Activated CD4-positive, alpha-beta T cell treated with anti-CD3 and anti-CD28 coated beads, Interleukin-2, amount 10 ng/mL, durations not matched to agents 7 days and 5 days (primary cell): ENCODE measurements around the gene TMEM91. TPM values are rescaled to one million over a fixed set of nuclear protein-coding genes. Genes with fewer than 3 reads are reported as not detected.

Experiments
- CTCF ChIA-PET: fragments of 350-600 bp; sonication (Branson Sonifier 250); formaldehyde crosslinking; loops from one replicate; lab custom pipeline; 2021; ENCODE audit warnings: antibody characterized with exemption; lab: Charles Lee
- POLR2A ChIA-PET: fragments of 350-600 bp; sonication (Branson Sonifier 250); formaldehyde crosslinking; loops from one replicate; lab custom pipeline; 2021; ENCODE audit warnings: antibody characterized with exemption; lab: Charles Lee
- DNase-seq: peaks from one replicate; pipeline ENCODE4 v3.0.0-alpha.2; 2020
- H3K27ac Mint-ChIP-seq: one replicate; pipeline ENCODE4 v1.8.0; 2021; ENCODE audit warnings: mild to moderate bottlenecking, moderate library complexity, mixed read lengths
- H3K27me3 Mint-ChIP-seq: one replicate; pipeline ENCODE4 v1.8.0; 2021; ENCODE audit warnings: mixed read lengths
- H3K36me3 Mint-ChIP-seq: one replicate; pipeline ENCODE4 v1.8.0; 2021; ENCODE audit warnings: low read depth, mixed read lengths
- H3K4me1 Mint-ChIP-seq: one replicate; pipeline ENCODE4 v1.8.0; 2021; ENCODE audit warnings: mixed read lengths
- H3K4me3 Mint-ChIP-seq: one replicate; pipeline ENCODE4 v1.8.0; 2021; ENCODE audit warnings: mild to moderate bottlenecking, moderate library complexity, mixed read lengths
- H3K9me3 Mint-ChIP-seq: one replicate; pipeline ENCODE4 v1.8.0; 2021; ENCODE audit warnings: mixed read lengths
- total RNA-seq, 2 experiments: library from RNA; stranded (reverse); gene quantifications; one replicate each; pipeline ENCODE4 v1.2.3, GENCODE V29; 2021

Gene TMEM91
- total RNA-seq, 2 experiments from 2014 or later = 5.4 to 5.6 TPM

DNA sequence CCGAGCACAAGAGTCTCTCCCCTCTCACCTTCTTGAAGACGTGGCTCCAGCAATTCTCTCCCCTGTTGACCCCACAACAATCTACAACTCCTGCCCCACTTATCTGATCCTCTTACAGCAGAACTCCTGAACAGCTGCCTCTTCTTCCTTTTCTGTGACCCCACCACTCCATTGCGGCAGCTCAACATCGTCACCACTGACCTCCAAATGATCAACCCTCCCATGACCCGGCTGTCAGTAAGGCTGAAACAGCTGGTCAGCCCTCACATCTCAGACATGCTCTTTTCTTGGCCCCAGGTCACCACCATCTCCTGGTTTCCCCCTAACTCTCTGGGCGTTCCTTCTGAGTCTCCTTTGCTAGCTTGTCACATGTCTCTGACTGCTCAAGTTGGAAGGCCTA is 19.0 kb downstream of the TMEM91 start:
- Mint-ChIP-seq H3K27ac (peak overlapping the region; percentile 75), H3K4me1 (peaks cover 31% of the 10 kb centered on the region), H3K9me3 (no peaks in the 10 kb centered on the region), H3K27me3 (no peaks in the 10 kb centered on the region), H3K36me3 (peaks cover 4% of the 10 kb centered on the region), H3K4me3 (peak overlapping the region; percentile 99)
- ChIA-PET POLR2A (no interaction called here), CTCF (interaction anchor here (0.9 kb wide), 1 partner anchor 32 kb away, joined by 3 read pairs; the partner anchor contains the start of gene B9D2)
- DNase-seq = no peak

DNA sequence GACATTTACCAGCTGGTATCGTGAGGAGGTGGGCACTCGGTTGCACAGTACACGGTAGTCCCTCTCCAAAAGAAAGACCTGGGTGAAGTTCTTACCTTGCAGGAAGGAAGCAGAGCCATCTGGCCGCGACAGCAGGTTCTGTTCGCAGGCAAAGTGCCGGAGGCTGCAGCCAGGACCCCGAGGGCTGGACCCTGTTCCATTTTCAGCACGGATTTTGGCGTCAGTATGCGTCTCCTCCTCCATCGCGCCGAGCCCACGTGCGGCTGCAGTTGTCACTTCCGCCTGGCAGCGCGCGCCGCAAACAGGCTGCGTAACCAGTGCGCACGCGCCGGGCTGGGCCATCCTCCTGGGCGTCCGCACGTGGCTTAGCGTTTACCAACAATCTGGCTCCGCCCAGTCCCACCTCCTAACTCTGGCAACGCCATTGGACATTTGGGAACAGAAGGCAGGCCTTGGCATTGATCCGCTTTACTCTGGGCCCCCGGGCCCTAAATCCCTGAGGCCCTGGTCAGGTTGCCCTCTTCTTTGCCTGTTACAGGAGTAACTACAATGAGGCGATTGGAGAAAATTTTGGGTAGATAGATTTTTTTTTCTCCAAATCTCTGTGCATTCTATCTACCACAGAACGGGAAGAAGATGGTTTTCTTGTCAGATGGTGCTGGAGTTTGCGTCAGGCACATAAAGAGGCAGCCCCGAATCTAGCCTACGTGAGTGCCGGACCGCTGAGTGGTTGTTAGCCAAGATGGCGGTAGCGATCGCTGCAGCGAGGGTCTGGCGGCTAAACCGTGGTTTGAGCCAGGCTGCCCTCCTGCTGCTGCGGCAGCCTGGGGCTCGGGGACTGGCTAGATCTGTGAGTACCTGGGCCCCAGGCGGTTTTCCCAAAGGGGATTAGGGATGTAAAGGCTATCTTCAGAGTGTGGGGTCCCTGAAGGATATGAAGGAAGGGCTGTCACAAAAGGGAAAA is 21.0 kb downstream of the TMEM91 start, which contains the start of the genes BCKDHA and EXOSC5:
TSS of gene BCKDHA (plus strand) at position 733 of the 964 bp plus-strand sequence. CDS start at position 743, 10 bp downstream.
TSS of gene EXOSC5 (minus strand) at position 274 of the 964 bp plus-strand sequence. CDS start at position 243, 31 bp downstream.
- peak within 1 kb of the TSS; percentile 100 for H3K27ac Mint-ChIP-seq
- POLR2A ChIA-PET = interaction anchor here (0.8 kb wide), 1 partner anchor 33 kb away, joined by 4 read pairs; the partner anchor contains the start of gene B9D2
- H3K9me3 Mint-ChIP-seq = no peaks in the 10 kb centered on the region

DNA sequence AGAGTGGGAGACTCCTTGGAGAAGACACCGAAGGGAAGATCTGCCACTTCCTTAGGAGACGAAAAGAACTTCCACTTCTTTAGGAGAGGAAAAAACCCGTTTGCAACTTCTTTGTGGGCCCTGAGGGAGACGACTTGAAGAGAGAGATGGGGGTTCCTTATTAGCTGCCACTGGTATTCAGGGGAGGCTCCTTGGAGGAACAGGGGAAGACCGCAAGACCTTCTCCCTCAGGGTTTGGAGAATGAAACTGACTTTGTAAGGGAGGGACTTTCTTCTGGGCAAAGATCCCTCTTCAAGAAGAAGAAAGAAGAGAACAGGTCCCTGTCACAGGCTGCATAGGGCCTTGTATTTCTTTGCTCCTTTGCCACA is 21.7 kb downstream of the TMEM91 start:
- POLR2A ChIA-PET = interaction anchor here (0.8 kb wide), 1 partner anchor 34 kb away, joined by 4 read pairs; the partner anchor contains the start of gene B9D2
- no peaks in the 10 kb centered on the region for H3K9me3 Mint-ChIP-seq
- H3K4me1 Mint-ChIP-seq = peaks cover 31% of the 10 kb centered on the region
- DNase-seq = no peak
- no peaks in the 10 kb centered on the region for H3K36me3 Mint-ChIP-seq
- CTCF ChIA-PET = interaction anchor here (1.0 kb wide), 1 partner anchor 26 kb away, joined by 3 read pairs; no protein-coding TSS in a partner anchor
- H3K27me3 Mint-ChIP-seq = no peaks in the 10 kb centered on the region
- H3K27ac Mint-ChIP-seq = peak overlapping the region; percentile 100
- peak overlapping the region; percentile 99 for H3K4me3 Mint-ChIP-seq

More for the DNA sequence above, 21.0 kb downstream of the TMEM91 start, which contains the start of the genes BCKDHA and EXOSC5:
- CTCF ChIA-PET = no interaction called here
- Mint-ChIP-seq H3K27me3 (no peaks in the 10 kb centered on the region), H3K4me1 (peaks cover 31% of the 10 kb centered on the region), H3K36me3 (no peaks in the 10 kb centered on the region), H3K4me3 (peak within 1 kb of the TSS; percentile 99)
- peak; percentile 100 for DNase-seq

DNA sequence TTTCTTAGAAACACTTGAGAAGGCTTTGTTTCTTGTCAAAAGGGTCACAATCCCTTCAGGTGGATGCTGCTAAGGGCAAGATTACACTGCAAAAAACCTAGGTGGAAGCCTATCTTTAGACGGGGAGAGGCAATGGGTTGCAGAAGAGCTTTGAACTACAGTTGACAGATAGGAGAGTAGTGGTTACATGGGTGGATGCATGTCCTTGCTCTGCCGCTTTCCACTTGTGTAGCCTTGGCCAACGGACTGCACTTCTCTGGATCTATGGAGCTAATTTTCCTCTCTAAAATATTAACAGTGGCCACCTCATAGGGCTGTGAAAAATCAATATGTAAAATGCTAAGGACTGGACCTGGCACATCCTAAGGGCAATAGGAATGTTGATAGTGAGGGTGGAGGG is 22.3 kb downstream of the TMEM91 start:
- ChIA-PET POLR2A (interaction anchor here (0.8 kb wide), 1 partner anchor 34 kb away, joined by 4 read pairs; the partner anchor contains the start of gene B9D2), CTCF (interaction anchor here (0.8 to 1.0 kb wide), 2 partner anchors 9 to 26 kb away, joined by 3 to 4 read pairs; no protein-coding TSS in a partner anchor)
- H3K4me1 Mint-ChIP-seq = peaks cover 31% of the 10 kb centered on the region
- H3K4me3 Mint-ChIP-seq = peak overlapping the region; percentile 99
- DNase-seq = no peak
- H3K27me3 Mint-ChIP-seq = no peaks in the 10 kb centered on the region
- no peaks in the 10 kb centered on the region for H3K9me3 Mint-ChIP-seq
- peak overlapping the region; percentile 100 for H3K27ac Mint-ChIP-seq
- H3K36me3 Mint-ChIP-seq = no peaks in the 10 kb centered on the region

DNA sequence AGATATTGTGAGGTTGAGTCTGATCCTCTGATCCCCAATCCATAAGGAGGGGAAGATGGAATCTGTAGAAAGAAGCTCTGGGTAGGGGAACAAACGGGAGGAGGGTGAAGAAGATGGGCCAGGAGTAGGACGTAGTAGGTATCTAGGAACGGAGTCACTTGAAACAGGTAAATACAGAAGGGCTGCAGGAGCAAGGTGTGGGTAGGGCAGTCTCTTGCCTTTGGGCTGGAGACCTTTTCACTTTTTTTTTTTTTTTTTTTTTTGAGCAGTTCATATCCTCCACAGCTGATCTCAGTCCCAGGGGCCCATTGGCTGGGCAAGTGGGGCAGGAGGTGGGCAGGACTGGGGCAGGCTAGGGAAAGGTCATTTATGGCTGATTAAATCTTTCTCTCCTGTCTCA is 22.8 kb downstream of the TMEM91 start:
- peak overlapping the region; percentile 100 for H3K27ac Mint-ChIP-seq
- no peaks in the 10 kb centered on the region for H3K36me3 Mint-ChIP-seq
- H3K27me3 Mint-ChIP-seq = no peaks in the 10 kb centered on the region
- peak overlapping the region; percentile 99 for H3K4me3 Mint-ChIP-seq
- DNase-seq = no peak
- CTCF ChIA-PET = interaction anchor here (0.6 to 1.0 kb wide), 3 partner anchors 9 to 31 kb away, joined by 3 to 4 read pairs (median 3); no protein-coding TSS in a partner anchor
- no peaks in the 10 kb centered on the region for H3K9me3 Mint-ChIP-seq
- POLR2A ChIA-PET = no interaction called here
- peaks cover 31% of the 10 kb centered on the region for H3K4me1 Mint-ChIP-seq

DNA sequence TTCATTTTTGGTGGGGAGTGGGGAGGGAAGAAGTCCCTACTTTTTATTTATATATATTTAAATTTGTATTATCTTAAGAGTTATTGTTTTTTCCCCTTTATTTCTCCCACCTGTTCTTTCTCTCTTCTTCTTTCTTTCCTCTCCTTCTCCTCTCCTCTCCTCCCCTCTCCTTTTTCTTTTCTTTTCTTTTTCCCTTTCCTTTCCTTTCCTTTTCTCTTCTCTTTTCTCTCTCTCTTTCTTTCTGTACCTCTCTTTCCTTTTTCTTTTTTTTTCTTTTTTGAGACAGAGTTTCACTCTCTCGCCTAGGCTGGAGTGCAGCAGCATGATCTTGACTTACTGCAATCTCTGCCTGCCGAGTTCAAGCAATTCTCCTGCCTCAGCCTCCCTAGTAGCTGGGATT is 23.2 kb downstream of the TMEM91 start:
- POLR2A ChIA-PET = no interaction called here
- Mint-ChIP-seq H3K27me3 (no peaks in the 10 kb centered on the region), H3K4me1 (peaks cover 31% of the 10 kb centered on the region), H3K36me3 (no peaks in the 10 kb centered on the region), H3K4me3 (peak overlapping the region; percentile 36), H3K9me3 (no peaks in the 10 kb centered on the region), H3K27ac (peak overlapping the region; percentile 13)
- CTCF ChIA-PET = interaction anchor here (0.6 kb wide), 1 partner anchor 31 kb away, joined by 3 read pairs; no protein-coding TSS in a partner anchor
- no peak for DNase-seq

DNA sequence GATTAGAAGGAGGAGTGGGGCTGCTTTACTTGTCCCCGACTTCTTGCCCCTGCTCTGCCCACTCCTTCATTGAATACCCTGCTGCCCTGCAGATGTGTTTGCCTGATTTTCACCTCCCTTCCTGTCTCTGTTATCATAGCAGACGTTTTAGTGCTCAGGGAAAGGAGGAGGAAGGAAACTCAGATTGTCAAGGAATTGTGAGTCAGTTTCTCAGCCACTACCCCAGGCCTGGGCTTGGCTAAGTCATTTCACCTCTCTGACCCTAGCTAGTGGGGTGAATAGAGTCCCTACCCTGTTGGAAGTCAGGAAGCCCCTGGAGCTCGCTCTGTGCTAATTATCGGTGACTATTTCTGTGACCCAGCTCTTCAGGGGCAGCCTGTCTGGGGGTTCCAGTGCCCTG is 25.1 kb downstream of the TMEM91 start:
- no peak overlapping the region for H3K4me3 Mint-ChIP-seq
- POLR2A ChIA-PET = interaction anchor here (1.0 kb wide), 1 partner anchor 19 kb away, joined by 3 read pairs; no protein-coding TSS in a partner anchor
- H3K9me3 Mint-ChIP-seq = no peaks in the 10 kb centered on the region
- H3K27ac Mint-ChIP-seq = no peak overlapping the region
- CTCF ChIA-PET = no interaction called here
- no peaks in the 10 kb centered on the region for H3K36me3 Mint-ChIP-seq
- peaks cover 20% of the 10 kb centered on the region for H3K4me1 Mint-ChIP-seq
- H3K27me3 Mint-ChIP-seq = no peaks in the 10 kb centered on the region
- DNase-seq = no peak

DNA sequence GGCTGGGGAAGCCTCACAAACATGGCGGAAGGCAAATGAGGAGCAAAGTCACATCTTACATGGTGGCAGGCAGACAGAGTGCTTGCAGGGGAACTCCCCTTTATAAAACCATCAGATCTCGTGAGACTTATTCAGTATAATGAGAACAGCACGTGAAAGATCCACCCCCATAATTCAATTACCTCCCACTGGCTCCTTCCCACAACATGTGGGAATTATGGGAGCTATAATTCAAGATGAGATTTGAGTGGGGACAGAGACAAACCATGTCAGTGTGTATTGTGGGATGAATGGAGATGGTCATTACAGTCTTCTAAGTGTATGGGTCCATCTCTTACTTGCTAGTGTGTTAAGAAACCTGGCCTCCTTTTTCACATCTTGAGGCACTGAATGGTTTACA is 25.7 kb downstream of the TMEM91 start:
- ChIA-PET CTCF (no interaction called here), POLR2A (interaction anchor here (1.0 kb wide), 1 partner anchor 18 kb away, joined by 3 read pairs; no protein-coding TSS in a partner anchor)
- no peak overlapping the region for H3K4me3 Mint-ChIP-seq
- no peak overlapping the region for H3K27ac Mint-ChIP-seq
- DNase-seq = no peak
- no peaks in the 10 kb centered on the region for H3K36me3 Mint-ChIP-seq
- no peaks in the 10 kb centered on the region for H3K27me3 Mint-ChIP-seq
- H3K9me3 Mint-ChIP-seq = no peaks in the 10 kb centered on the region
- peaks cover 18% of the 10 kb centered on the region for H3K4me1 Mint-ChIP-seq

DNA sequence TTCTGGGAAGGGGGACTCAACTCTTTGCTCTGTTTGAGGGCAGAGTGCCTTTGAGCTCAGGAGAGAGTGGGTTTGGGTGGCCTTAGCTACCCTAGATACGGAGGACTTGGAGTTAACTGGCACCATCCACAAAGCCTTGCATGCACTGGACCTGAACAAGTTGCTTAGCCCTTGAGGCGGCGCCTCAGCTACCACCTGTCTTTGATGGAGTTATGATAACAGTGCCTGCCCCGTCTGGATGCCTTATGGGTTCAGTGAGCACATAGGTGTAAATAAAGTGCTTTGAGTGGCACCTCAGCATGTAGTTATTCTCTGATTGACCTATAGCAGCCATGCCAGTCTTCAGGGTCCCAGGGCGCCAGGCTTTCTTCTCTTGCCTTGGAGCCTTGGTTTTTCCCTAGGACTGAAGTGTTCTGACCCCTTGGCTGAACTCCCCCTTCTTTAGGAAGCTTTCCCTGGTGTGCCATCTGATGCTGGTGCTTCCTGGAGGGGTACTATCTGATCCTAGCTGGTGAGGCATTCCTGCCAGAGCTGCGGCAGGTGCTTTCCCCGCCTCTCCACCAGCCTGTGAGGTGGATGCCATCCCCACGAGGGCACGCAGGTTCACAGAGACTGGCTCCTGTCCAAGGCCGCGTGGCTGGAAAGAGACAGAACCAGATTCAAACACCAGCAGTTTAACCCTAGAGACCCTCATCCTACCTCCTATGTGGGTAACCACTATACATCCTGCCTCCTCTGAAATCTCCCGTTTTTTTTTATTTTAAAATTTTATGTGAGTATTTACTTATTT is 27.0 kb downstream of the TMEM91 start:
- H3K9me3 Mint-ChIP-seq = no peaks in the 10 kb centered on the region
- DNase-seq = no peak
- no peak overlapping the region for H3K4me3 Mint-ChIP-seq
- no peaks in the 10 kb centered on the region for H3K27me3 Mint-ChIP-seq
- H3K4me1 Mint-ChIP-seq = peaks cover 11% of the 10 kb centered on the region
- CTCF ChIA-PET = no interaction called here
- POLR2A ChIA-PET = no interaction called here
- no peak overlapping the region for H3K27ac Mint-ChIP-seq
- H3K36me3 Mint-ChIP-seq = no peaks in the 10 kb centered on the region

DNA sequence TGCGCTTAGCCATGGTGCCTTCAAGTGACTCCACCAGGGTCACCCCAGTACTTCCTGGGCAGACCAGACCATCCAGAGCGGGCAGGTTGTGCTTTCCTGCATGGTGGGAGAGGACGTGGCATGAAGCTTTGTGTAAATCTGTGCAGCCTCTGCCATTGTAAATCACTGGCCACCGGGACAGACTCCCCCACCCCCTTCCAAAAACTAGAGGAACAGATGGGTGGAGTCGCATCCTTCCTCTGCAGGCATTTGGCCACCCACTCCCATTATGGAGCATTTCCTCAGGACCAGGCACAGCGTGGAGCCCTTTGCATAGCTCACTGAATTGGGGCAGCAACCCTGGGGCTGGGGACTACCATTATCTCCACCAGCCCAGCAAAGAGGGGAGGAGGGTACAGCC is 29.4 kb downstream of the TMEM91 start:
- Mint-ChIP-seq H3K36me3 (no peaks in the 10 kb centered on the region), H3K27ac (no peak overlapping the region), H3K4me1 (peaks cover 11% of the 10 kb centered on the region), H3K27me3 (no peaks in the 10 kb centered on the region), H3K9me3 (no peaks in the 10 kb centered on the region), H3K4me3 (no peak overlapping the region)
- ChIA-PET POLR2A (no interaction called here), CTCF (interaction anchor here (0.6 kb wide), 1 partner anchor 125 kb away, joined by 3 read pairs; no protein-coding TSS in a partner anchor)
- DNase-seq = no peak

DNA sequence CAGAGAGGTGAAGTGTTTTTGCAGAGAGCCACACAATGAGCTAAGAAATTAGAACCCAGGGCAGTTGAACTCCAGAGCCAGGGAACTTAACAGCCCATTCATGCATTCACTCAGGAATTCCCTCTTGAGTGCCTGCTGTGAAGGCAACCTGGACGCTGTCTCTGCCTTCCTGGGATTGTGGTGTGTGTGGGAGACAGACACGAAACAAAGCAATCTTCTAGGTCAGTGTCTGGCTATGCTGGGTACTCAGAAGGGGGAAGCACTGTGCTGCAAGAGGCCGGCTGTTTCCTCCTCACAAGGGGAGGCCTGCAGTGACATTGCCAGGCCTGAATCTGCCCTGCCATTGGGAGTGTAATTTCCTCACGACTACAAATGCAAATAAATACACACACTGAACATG is 30.9 kb downstream of the TMEM91 start:
- peaks cover 2% of the 10 kb centered on the region for H3K36me3 Mint-ChIP-seq

DNA sequence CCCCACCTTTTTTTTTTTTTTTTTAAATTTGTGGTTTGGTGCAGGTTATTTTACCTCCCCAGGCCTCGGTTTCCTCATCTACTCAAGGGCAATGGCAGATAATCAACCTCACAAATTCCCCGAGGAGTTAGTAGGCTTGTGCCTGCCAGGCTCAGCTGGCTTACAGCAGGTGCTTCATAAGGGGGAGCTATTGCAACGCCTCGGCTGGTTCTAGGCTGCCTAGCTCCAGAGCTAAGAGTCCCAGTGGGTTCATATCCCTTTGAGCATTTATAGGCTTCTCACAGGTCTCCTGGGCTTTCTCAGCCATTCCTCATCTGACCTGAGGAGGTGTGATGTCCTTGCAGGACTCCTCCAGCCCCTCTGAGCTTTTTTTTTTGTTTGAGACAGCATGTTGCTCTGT is 31.9 kb downstream of the TMEM91 start:
- DNase-seq = no peak
- ChIA-PET CTCF (interaction anchor here (1.0 to 1.4 kb wide), 3 partner anchors 10 to 44 kb away, joined by 3 to 4 read pairs (median 3); partner anchors contain the start of gene B9D2), POLR2A (no interaction called here)
- Mint-ChIP-seq H3K9me3 (no peaks in the 10 kb centered on the region), H3K27ac (no peak overlapping the region), H3K4me3 (no peak overlapping the region), H3K36me3 (peaks cover 5% of the 10 kb centered on the region), H3K4me1 (peaks cover 11% of the 10 kb centered on the region), H3K27me3 (no peaks in the 10 kb centered on the region)

More for the DNA sequence above, 30.9 kb downstream of the TMEM91 start:
- Mint-ChIP-seq H3K27ac (no peak overlapping the region), H3K4me1 (peaks cover 11% of the 10 kb centered on the region), H3K4me3 (no peak overlapping the region), H3K27me3 (no peaks in the 10 kb centered on the region), H3K9me3 (no peaks in the 10 kb centered on the region)
- CTCF ChIA-PET = interaction anchor here (1.1 kb wide), 1 partner anchor 11 kb away, joined by 3 read pairs; no protein-coding TSS in a partner anchor
- POLR2A ChIA-PET = no interaction called here
- DNase-seq = no peak
